Activated T-cell treated with anti-CD3 and anti-CD28 coated beads, Interleukin-2, amount 50 U/mL, for 4 hours (primary cell): ENCODE results near the gene ZC3H8. TPM values are rescaled to one million over a fixed set of nuclear protein-coding genes. Genes with fewer than 3 reads are reported as not detected.
A peak's percentile ranks its signal among the peaks of the same experiment; 100 is the strongest.

Experiments
- ATAC-seq, 2 donors: fragments of 200-7000 bp; cut with Tn5 transposase; one replicate each; pipeline ENCODE4 v1.10.0; 2021
- DNase-seq: peaks from one replicate; pipeline ENCODE4 v3.0.0-alpha.2; 2020
- H3K27me3 Mint-ChIP-seq: one replicate; pipeline ENCODE4 v1.8.0; 2021; ENCODE audit warnings: low read depth, mixed read lengths
- H3K36me3 Mint-ChIP-seq: one replicate; pipeline ENCODE4 v1.8.0; 2022; ENCODE audit warnings: mixed read lengths; ENCODE audit not compliant: insufficient read depth
- H3K4me1 Mint-ChIP-seq: one replicate; pipeline ENCODE4 v1.8.0; 2021; ENCODE audit warnings: low read depth, mixed read lengths
- H3K4me3 Mint-ChIP-seq: one replicate; pipeline ENCODE4 v1.8.0; 2021; ENCODE audit warnings: mild to moderate bottlenecking, moderate library complexity, mixed read lengths
- H3K9me3 Mint-ChIP-seq: one replicate; pipeline ENCODE4 v1.8.0; 2021; ENCODE audit warnings: mixed read lengths
- total RNA-seq, 3 donors: library from RNA; stranded (reverse); gene quantifications; one replicate each; pipeline ENCODE4 v1.2.1, GENCODE V29; 2021

The ZC3H8 gene
- total RNA-seq, 3 donors from 2014 or later = 29.7 to 32.0 (median 31.2) TPM

- no peaks in the 10 kb centered on the region for H3K27me3 Mint-ChIP-seq
- ATAC-seq (no peak), DNase-seq (no peak)
- peaks cover 7% of the 10 kb centered on the region for H3K36me3 Mint-ChIP-seq
- H3K9me3 Mint-ChIP-seq = peaks cover 3% of the 10 kb centered on the region
- H3K4me3 Mint-ChIP-seq = no peak overlapping the region
- peaks cover 43% of the 10 kb centered on the region for H3K4me1 Mint-ChIP-seq
These were observed 58.9 kb downstream of the ZC3H8 start for GRCh38 chr2:112195950-112196349.

GRCh38 chr2:112195167-112195766 is 59.6 kb downstream of the ZC3H8 start:
- no peak for ATAC-seq
- Mint-ChIP-seq H3K4me3 (no peak overlapping the region), H3K27me3 (no peaks in the 10 kb centered on the region), H3K4me1 (peaks cover 46% of the 10 kb centered on the region), H3K9me3 (peaks cover 3% of the 10 kb centered on the region), H3K36me3 (peaks cover 9% of the 10 kb centered on the region)
- no peak for DNase-seq

- ATAC-seq = no peak
- Mint-ChIP-seq H3K4me1 (peaks cover 54% of the 10 kb centered on the region), H3K27me3 (no peaks in the 10 kb centered on the region), H3K4me3 (no peak overlapping the region), H3K36me3 (peaks cover 8% of the 10 kb centered on the region), H3K9me3 (peaks cover 1% of the 10 kb centered on the region)
- DNase-seq = no peak
These were observed 60.4 kb downstream of the ZC3H8 start for GRCh38 chr2:112194482-112194881.

- Mint-ChIP-seq H3K27me3 (no peaks in the 10 kb centered on the region), H3K4me1 (peaks cover 59% of the 10 kb centered on the region), H3K36me3 (peaks cover 6% of the 10 kb centered on the region), H3K9me3 (no peaks in the 10 kb centered on the region), H3K4me3 (no peak overlapping the region)
- ATAC-seq (no peak), DNase-seq (no peak)
These were observed 60.8 kb downstream of the ZC3H8 start for GRCh38 chr2:112194028-112194427.

GRCh38 chr2:112189001-112189556 is 65.8 kb downstream of the ZC3H8 start:
- Mint-ChIP-seq H3K4me3 (peak overlapping the region; percentile 54), H3K27me3 (no peaks in the 10 kb centered on the region), H3K36me3 (peaks cover 15% of the 10 kb centered on the region), H3K4me1 (peaks cover 83% of the 10 kb centered on the region), H3K9me3 (no peaks in the 10 kb centered on the region)
- no peak for DNase-seq
- ATAC-seq = peak in 1 of 2 donors; percentile 4

GRCh38 chr2:112187805-112188596 is 66.8 kb downstream of the ZC3H8 start:
- peak; percentile 75 for DNase-seq
- ATAC-seq = peak; percentile 88 to 90
- H3K27me3 Mint-ChIP-seq = no peaks in the 10 kb centered on the region
- peaks cover 88% of the 10 kb centered on the region for H3K4me1 Mint-ChIP-seq
- peaks cover 20% of the 10 kb centered on the region for H3K36me3 Mint-ChIP-seq
- peak overlapping the region; percentile 54 for H3K4me3 Mint-ChIP-seq
- H3K9me3 Mint-ChIP-seq = no peaks in the 10 kb centered on the region

GRCh38 chr2:112187046-112187715 is 67.7 kb downstream of the ZC3H8 start:
- Mint-ChIP-seq H3K9me3 (no peaks in the 10 kb centered on the region), H3K4me3 (peak overlapping the region; percentile 54), H3K36me3 (peaks cover 20% of the 10 kb centered on the region), H3K4me1 (peaks cover 89% of the 10 kb centered on the region), H3K27me3 (no peaks in the 10 kb centered on the region)
- no peak for ATAC-seq
- no peak for DNase-seq

- H3K4me3 Mint-ChIP-seq = no peak overlapping the region
- H3K36me3 Mint-ChIP-seq = peaks cover 14% of the 10 kb centered on the region
- H3K27me3 Mint-ChIP-seq = peaks cover 2% of the 10 kb centered on the region
- no peaks in the 10 kb centered on the region for H3K9me3 Mint-ChIP-seq
- ATAC-seq (no peak), DNase-seq (no peak)
- peaks cover 85% of the 10 kb centered on the region for H3K4me1 Mint-ChIP-seq
These were observed 69.7 kb downstream of the ZC3H8 start for GRCh38 chr2:112185131-112185530.

GRCh38 chr2:112184121-112184520 is 70.7 kb downstream of the ZC3H8 start:
- Mint-ChIP-seq H3K4me1 (peaks cover 83% of the 10 kb centered on the region), H3K9me3 (no peaks in the 10 kb centered on the region), H3K36me3 (peaks cover 14% of the 10 kb centered on the region), H3K4me3 (peak overlapping the region; percentile 85), H3K27me3 (peaks cover 2% of the 10 kb centered on the region)
- ATAC-seq (no peak), DNase-seq (no peak)

GRCh38 chr2:112183327-112184025 is 71.4 kb downstream of the ZC3H8 start:
- peaks cover 82% of the 10 kb centered on the region for H3K4me1 Mint-ChIP-seq
- no peaks in the 10 kb centered on the region for H3K9me3 Mint-ChIP-seq
- DNase-seq = no peak
- peaks cover 4% of the 10 kb centered on the region for H3K27me3 Mint-ChIP-seq
- H3K36me3 Mint-ChIP-seq = peaks cover 14% of the 10 kb centered on the region
- H3K4me3 Mint-ChIP-seq = peak overlapping the region; percentile 85
- ATAC-seq = no peak

- H3K4me1 Mint-ChIP-seq = peaks cover 74% of the 10 kb centered on the region
These were observed 72.2 kb downstream of the ZC3H8 start for GRCh38 chr2:112182581-112183034.

GRCh38 chr2:112181571-112182290 is 73.1 kb downstream of the ZC3H8 start:
- Mint-ChIP-seq H3K27me3 (peaks cover 4% of the 10 kb centered on the region), H3K36me3 (peaks cover 14% of the 10 kb centered on the region), H3K4me1 (peaks cover 65% of the 10 kb centered on the region), H3K9me3 (no peaks in the 10 kb centered on the region), H3K4me3 (peak overlapping the region; percentile 85)
- DNase-seq (peak; percentile 70), ATAC-seq (peak; percentile 81 to 85)

More at GRCh38 chr2:112182581-112183034, 72.2 kb downstream of the ZC3H8 start:
- DNase-seq = peak; percentile 57
- H3K4me3 Mint-ChIP-seq = peak overlapping the region; percentile 85
- H3K27me3 Mint-ChIP-seq = peaks cover 4% of the 10 kb centered on the region
- peaks cover 14% of the 10 kb centered on the region for H3K36me3 Mint-ChIP-seq
- ATAC-seq = peak; percentile 47 to 53
- H3K9me3 Mint-ChIP-seq = no peaks in the 10 kb centered on the region

GRCh38 chr2:112175958-112176573 is 78.8 kb downstream of the ZC3H8 start:
- DNase-seq (no peak), ATAC-seq (no peak)
- no peaks in the 10 kb centered on the region for H3K9me3 Mint-ChIP-seq
- peaks cover 31% of the 10 kb centered on the region for H3K4me1 Mint-ChIP-seq
- H3K4me3 Mint-ChIP-seq = no peak overlapping the region
- no peaks in the 10 kb centered on the region for H3K36me3 Mint-ChIP-seq
- H3K27me3 Mint-ChIP-seq = peaks cover 4% of the 10 kb centered on the region
